Brain microvascular endothelial cell (primary cell): ENCODE measurements around the gene KLF13.

ENCODE experiments used
- DNase-seq: peaks from one replicate; pipeline ENCODE4 v3.0.0-alpha.2; 2020
- H3K27ac ChIP-seq: fragments of 250-450 bp; sonication (Bioruptor Pico); 2 replicates; pipeline ENCODE4 v1.5.1; 2020; ENCODE audit warnings: mild to moderate bottlenecking, moderate library complexity
- H3K27me3 ChIP-seq: fragments of 250-450 bp; sonication (Bioruptor Pico); replicated peaks from 2 replicates; pipeline ENCODE4 v1.5.1; 2020; ENCODE audit warnings: mild to moderate bottlenecking
- H3K36me3 ChIP-seq: fragments of 250-450 bp; sonication (Bioruptor Pico); replicated peaks from 2 replicates; pipeline ENCODE4 v1.5.1; 2020; ENCODE audit warnings: mild to moderate bottlenecking
- H3K4me3 ChIP-seq: 2 replicates; pipeline ENCODE4 v1.5.1; 2011; ENCODE audit warnings: low read depth, mild to moderate bottlenecking, control low read depth, low read length, moderate library complexity
- in situ Hi-C: cut with HindIII; loops from 2 replicates; pipeline ENCODE4 v1.10.0; 2017; ENCODE audit warnings: low sequenced_read_pairs, low pct_ligation_motif_present
- TF ChIP-seq, protein P1 (sequence below): IDR thresholded peaks from 2 replicates; pipeline ENCODE4 v1.5.1; 2011; ENCODE audit warnings: low read depth, mild to moderate bottlenecking, moderate library complexity, low read length, control low read depth, inconsistent platforms; ENCODE audit errors: missing control alignments

The KLF13 gene

DNA sequence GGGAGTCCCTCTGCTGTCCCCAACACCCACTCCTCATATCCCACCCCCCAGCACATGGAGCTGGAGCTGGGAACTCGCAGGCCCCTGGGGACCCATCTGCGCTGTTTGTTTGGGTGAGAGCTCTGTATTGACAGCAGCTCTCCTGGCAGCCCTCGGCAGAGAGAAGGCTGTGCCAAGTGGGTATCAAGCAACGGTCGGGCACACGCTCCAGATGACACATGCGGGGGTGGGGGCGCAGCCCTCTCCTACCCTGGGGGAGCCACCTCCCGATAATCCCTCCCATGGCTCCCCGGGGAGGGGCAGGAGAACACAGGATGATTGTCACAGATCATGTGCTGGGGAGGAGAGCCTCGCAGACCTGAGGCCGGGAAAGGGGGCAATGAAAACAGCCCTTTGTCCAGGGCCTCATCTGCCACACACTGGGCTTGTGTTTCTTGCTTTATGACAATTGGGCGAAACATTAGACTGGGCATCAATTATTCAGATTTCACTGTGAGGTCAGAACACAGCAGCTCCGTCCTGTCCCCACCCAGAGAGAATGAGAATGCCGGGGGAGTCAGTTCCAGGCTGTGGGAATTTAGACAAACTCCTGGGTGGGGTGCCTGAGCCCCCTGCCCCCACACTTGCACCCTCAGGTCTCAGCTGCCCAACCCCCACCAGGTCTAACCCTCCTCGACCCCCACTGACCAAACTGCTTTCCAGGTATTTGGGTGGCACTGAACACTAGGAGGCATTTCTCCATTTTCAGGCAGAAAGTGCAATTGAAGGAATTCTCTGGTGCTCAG, 46.4 kb upstream of the KLF13 start:
- no peak for DNase-seq
- in situ Hi-C loops, result no loop called here

DNA sequence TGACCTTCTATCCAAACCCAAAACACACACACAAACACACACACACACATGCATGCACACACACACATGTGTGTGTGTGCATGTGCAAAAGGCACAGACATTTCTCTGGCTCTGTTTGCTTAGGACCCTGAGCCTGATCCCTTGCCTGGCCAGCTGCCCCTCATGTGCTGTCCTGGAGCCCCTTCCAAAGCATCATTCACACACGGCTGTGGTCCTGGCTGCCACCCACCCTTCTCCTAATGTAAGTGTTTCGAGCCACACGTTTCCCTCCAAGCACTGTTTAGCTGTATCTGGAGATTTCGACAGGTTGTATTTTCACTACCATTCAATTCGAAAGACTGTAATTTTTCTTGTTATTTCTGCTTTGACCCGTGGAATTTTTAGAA, 45.8 kb upstream of the KLF13 start:
- TF ChIP-seq, protein P1, sequence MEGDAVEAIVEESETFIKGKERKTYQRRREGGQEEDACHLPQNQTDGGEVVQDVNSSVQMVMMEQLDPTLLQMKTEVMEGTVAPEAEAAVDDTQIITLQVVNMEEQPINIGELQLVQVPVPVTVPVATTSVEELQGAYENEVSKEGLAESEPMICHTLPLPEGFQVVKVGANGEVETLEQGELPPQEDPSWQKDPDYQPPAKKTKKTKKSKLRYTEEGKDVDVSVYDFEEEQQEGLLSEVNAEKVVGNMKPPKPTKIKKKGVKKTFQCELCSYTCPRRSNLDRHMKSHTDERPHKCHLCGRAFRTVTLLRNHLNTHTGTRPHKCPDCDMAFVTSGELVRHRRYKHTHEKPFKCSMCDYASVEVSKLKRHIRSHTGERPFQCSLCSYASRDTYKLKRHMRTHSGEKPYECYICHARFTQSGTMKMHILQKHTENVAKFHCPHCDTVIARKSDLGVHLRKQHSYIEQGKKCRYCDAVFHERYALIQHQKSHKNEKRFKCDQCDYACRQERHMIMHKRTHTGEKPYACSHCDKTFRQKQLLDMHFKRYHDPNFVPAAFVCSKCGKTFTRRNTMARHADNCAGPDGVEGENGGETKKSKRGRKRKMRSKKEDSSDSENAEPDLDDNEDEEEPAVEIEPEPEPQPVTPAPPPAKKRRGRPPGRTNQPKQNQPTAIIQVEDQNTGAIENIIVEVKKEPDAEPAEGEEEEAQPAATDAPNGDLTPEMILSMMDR, result no peak
- no peak overlapping the region for H3K27ac ChIP-seq
- no peaks in the 10 kb centered on the region for H3K27me3 ChIP-seq
- DNase-seq, result no peak
- in situ Hi-C loops, result no loop called here
- H3K4me3 ChIP-seq, result no peak overlapping the region
- no peaks in the 10 kb centered on the region for H3K36me3 ChIP-seq

More for the DNA sequence above, 46.4 kb upstream of the KLF13 start:
- H3K36me3 ChIP-seq, result no peaks in the 10 kb centered on the region
- H3K4me3 ChIP-seq, result no peak overlapping the region
- no peaks in the 10 kb centered on the region for H3K27me3 ChIP-seq
- TF ChIP-seq, protein P1, result no peak
- H3K27ac ChIP-seq, result no peak overlapping the region

DNA sequence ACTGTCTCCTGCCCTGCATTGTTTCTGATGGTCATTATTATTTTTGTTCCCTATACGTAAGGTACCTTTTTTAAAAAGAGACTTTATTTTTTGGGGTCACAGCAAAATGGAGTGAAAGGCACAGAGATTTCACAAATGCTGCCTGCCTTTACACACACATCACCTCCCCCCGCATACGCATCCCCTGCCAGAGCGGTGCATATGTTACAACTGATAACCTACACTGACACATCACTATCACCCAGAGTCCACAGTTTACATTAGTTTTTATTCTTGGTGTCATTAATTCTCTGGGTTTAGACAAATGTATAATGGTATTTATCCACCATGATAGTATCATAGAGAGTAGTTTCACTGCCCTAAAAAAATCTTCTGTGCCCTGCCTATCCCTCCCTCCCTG, 43.6 kb upstream of the KLF13 start:
- in situ Hi-C loops, result no loop called here
- TF ChIP-seq, protein P1, result no peak
- no peak for DNase-seq
- no peaks in the 10 kb centered on the region for H3K27me3 ChIP-seq
- H3K4me3 ChIP-seq, result no peak overlapping the region
- H3K36me3 ChIP-seq, result no peaks in the 10 kb centered on the region
- no peak overlapping the region for H3K27ac ChIP-seq

DNA sequence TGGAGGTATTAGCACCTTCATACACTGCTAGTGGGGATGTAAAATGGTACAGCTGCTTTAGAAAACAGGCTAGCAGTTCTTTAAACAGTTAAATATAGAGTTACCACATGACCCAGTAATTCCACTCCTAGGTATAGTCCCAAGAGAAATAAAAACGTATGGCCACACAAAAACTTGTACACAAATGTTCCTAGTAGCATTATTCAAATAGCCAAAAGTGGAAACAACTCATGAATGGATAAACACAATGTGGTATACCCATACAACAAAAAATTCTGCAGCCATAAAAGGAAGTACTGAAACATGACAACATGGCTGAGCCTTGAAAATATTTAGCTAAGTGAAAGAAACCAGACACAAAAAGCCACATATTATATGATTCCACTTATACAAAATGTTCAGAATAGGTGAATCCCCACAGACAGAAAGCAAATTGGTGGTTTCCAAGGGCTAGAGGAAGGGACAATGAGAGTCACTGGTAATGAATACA, 40.8 kb upstream of the KLF13 start:
- TF ChIP-seq, protein P1, result no peak
- no peaks in the 10 kb centered on the region for H3K36me3 ChIP-seq
- no peak for DNase-seq
- H3K27me3 ChIP-seq, result no peaks in the 10 kb centered on the region
- no peak overlapping the region for H3K4me3 ChIP-seq
- in situ Hi-C loops, result no loop called here
- H3K27ac ChIP-seq, result no peak overlapping the region

DNA sequence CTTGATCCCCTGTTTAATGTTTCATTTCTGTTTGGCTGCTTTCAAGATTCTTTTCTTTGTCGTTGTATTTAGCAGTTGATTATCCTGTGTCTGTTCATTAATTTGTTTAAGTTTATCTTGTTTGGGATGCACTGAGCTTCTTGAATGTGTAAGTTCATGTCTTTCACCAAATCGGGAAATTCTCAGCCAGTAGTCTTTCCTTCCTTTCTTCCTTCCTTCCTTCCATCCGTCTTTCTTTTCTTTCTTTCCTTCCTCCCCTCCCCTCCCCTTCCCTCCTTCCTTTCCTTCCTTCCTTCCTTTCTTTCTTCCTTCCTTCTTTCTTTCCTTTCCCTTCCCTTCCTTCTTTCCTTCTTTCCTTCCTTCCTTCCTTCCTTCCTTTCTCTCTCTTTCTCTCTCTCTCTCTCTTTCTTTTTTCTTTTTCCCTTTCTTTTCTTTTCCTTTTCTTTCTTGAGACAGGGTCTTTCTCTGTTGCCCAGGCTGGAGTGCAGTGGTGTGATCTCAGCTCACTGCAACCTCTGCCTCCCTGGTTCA, 35.5 kb upstream of the KLF13 start:
- in situ Hi-C loops, result no loop called here
- Histone ChIP-seq H3K36me3 (no peaks in the 10 kb centered on the region), H3K4me3 (no peak overlapping the region), H3K27me3 (peaks cover 4% of the 10 kb centered on the region), H3K27ac (no peak overlapping the region)
- DNase-seq, result no peak
- TF ChIP-seq, protein P1, result no peak
